H1 (cell line): ENCODE results near the gene ULK3. TPM values are rescaled to one million over a fixed set of nuclear protein-coding genes. Genes with fewer than 3 reads are reported as not detected.

Experiments used
- NANOG ChIP-seq: IDR thresholded peaks from 2 replicates; pipeline ENCODE4 v1.6.1; 2011; ENCODE audit warnings: low read length, low read depth, mild to moderate bottlenecking, inconsistent platforms; ENCODE audit not compliant: insufficient read depth, poor library complexity, severe bottlenecking
- TEAD4 ChIP-seq: IDR thresholded peaks from 2 replicates; pipeline ENCODE4 v1.6.1; 2012; ENCODE audit warnings: low read depth, low read length, inconsistent platforms, mixed read lengths
- polyA plus RNA-seq, 7 experiments: library from polyadenylated mRNA; depleted of rRNA in 3 of 7; stranded (reverse) in 5 of 7; unstranded in 2 of 7; fragments of >200 nt in 5 of 7; fragments of 200-250 nt in 2 of 7; gene quantifications; 1 replicate in 5 of 7; 2 replicates in 1 of 7; 4 replicates in 1 of 7; pipeline versions ENCODE4 v1.2.1 to v1.2.3, GENCODE V29; 2011 to 2013; ENCODE audit warnings: missing spikeins in 2 of 7, mixed read lengths in 2 of 7
- total RNA-seq: library from RNA; stranded (reverse); fragmentation: NEBNext Ultra II Directional; extraction: Animal tissue kit (Norgen Biotek cat#: 25700); gene quantifications from 2 replicates; pipeline ENCODE4 v1.2.1, GENCODE V29; 2021
- TF ChIP-seq, protein P1 (sequence below): IDR thresholded peaks from 2 replicates; pipeline ENCODE4 v1.6.1; 2012; ENCODE audit warnings: inconsistent platforms
- TF ChIP-seq, protein P2 (sequence below): IDR thresholded peaks from 2 replicates; pipeline ENCODE4 v1.6.1; 2011; ENCODE audit warnings: low read length, improper control_type of control experiment
- TF ChIP-seq, protein P3 (sequence below): IDR thresholded peaks from 2 replicates; pipeline ENCODE4 v1.6.1; 2012; ENCODE audit warnings: inconsistent platforms

ULK3 gene
- total and polyA plus RNA-seq, 2 of the 8 experiments (the other 6 are each of a cell fraction or from before 2014, with no cell fraction given) = 27.1 to 34.4 TPM

DNA sequence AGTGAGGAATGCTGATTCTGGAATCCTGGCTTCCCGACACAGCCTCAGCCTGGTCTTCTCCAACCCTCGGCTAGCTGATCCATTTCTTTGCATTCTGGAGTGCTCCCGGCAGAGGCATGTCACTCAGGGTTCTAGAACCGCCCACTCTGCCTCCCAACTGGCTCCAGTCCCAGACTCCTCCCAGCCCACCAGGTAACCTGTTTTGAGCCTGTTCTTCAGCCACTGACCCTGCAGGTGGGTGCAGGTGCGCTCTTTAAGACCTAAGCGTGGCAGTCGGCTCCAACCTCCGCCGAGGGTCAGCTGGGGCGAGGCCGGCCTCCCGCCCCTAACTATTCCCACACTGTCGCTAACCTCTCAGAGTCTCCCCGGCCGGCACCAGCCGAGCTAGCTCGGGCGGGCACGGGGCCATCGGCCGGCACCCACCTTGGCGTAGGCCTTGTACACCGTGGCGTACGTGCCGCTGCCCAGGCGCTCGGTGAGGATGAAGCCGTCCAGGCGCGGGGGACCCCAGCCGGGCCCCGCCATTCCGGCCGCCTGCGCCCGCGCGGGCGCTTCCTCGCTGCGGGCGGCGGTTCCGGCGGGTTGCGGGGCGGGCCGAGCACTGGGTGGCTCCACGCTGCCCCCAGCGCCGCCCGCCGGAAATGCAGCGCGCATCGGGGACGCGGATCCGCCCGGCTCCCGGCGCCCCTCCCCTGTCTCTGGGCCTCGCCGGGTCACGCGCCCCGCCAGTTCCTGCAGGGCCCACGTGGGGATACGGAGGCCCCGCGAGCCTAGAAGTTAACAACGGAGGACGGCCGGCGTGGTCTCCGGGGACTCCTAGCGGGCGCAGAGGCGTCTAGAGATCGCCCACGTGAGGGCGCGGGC, at the start of gene ULK3 (continued):
- TF ChIP-seq, protein P1, sequence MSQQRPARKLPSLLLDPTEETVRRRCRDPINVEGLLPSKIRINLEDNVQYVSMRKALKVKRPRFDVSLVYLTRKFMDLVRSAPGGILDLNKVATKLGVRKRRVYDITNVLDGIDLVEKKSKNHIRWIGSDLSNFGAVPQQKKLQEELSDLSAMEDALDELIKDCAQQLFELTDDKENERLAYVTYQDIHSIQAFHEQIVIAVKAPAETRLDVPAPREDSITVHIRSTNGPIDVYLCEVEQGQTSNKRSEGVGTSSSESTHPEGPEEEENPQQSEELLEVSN = peak; percentile 64; the same call in 1 of the 2 replicates
- TF ChIP-seq NANOG (no peak), TEAD4 (no peak)
- TF ChIP-seq, protein P2, sequence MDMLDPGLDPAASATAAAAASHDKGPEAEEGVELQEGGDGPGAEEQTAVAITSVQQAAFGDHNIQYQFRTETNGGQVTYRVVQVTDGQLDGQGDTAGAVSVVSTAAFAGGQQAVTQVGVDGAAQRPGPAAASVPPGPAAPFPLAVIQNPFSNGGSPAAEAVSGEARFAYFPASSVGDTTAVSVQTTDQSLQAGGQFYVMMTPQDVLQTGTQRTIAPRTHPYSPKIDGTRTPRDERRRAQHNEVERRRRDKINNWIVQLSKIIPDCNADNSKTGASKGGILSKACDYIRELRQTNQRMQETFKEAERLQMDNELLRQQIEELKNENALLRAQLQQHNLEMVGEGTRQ = peak; percentile 73
- TF ChIP-seq, protein P3, sequence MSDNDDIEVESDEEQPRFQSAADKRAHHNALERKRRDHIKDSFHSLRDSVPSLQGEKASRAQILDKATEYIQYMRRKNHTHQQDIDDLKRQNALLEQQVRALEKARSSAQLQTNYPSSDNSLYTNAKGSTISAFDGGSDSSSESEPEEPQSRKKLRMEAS = peak; percentile 90
